ENCODE measurements around the gene SLC44A3. TPM values are rescaled to one million over a fixed set of nuclear protein-coding genes. Genes with fewer than 3 reads are reported as not detected.

SLC44A3 gene
- total RNA-seq, 1 donor from 2014 or later: 19.5 TPM

- H3K36me3 Mint-ChIP-seq: peaks cover 44% of the 10 kb centered on the region
- no peaks in the 10 kb centered on the region for H3K9me3 Mint-ChIP-seq
- DNase-seq (ENCODE audit: extremely low spot score, unreplicated experiment): no peak
- H3K27ac Mint-ChIP-seq: no peak overlapping the region
- peak overlapping the region; percentile 56 for H3K4me3 Mint-ChIP-seq
- TF ChIP-seq CTCF (conservative IDR thresholded peaks at IDR 0.05): no peak
- H3K4me1 Mint-ChIP-seq (ENCODE audit: unreplicated experiment): peaks cover 54% of the 10 kb centered on the region
- peaks cover 4% of the 10 kb centered on the region for H3K27me3 Mint-ChIP-seq
Observed at GRCh38 chr1:94921977-94922376, 101.8 kb downstream of the SLC44A3 start.

GRCh38 chr1:94922761-94923331 lies 102.7 kb downstream of the SLC44A3 start:
- no peak for DNase-seq (ENCODE audit: extremely low spot score, unreplicated experiment)
- Mint-ChIP-seq H3K4me3 (peak overlapping the region; percentile 61), H3K4me1 (ENCODE audit: unreplicated experiment) (peaks cover 58% of the 10 kb centered on the region), H3K36me3 (peaks cover 38% of the 10 kb centered on the region), H3K9me3 (no peaks in the 10 kb centered on the region), H3K27me3 (peaks cover 4% of the 10 kb centered on the region), H3K27ac (no peak overlapping the region)
- TF ChIP-seq CTCF (conservative IDR thresholded peaks at IDR 0.05): no peak

- Mint-ChIP-seq H3K27me3 (peaks cover 4% of the 10 kb centered on the region), H3K4me1 (ENCODE audit: unreplicated experiment) (peaks cover 56% of the 10 kb centered on the region), H3K27ac (peak overlapping the region; percentile 100), H3K4me3 (peak overlapping the region; percentile 100), H3K36me3 (peaks cover 28% of the 10 kb centered on the region), H3K9me3 (no peaks in the 10 kb centered on the region)
- DNase-seq (ENCODE audit: extremely low spot score, unreplicated experiment): no peak
- TF ChIP-seq CTCF (conservative IDR thresholded peaks at IDR 0.05): no peak
Observed at GRCh38 chr1:94925004-94925403, 104.8 kb downstream of the SLC44A3 start.

- peak; percentile 61 for TF ChIP-seq CTCF (conservative IDR thresholded peaks at IDR 0.05)
- H3K27me3 Mint-ChIP-seq: peaks cover 4% of the 10 kb centered on the region
- H3K9me3 Mint-ChIP-seq: no peaks in the 10 kb centered on the region
- peak overlapping the region; percentile 100 for H3K27ac Mint-ChIP-seq
- DNase-seq (ENCODE audit: extremely low spot score, unreplicated experiment): peak; percentile 83
- H3K4me1 Mint-ChIP-seq (ENCODE audit: unreplicated experiment): peaks cover 56% of the 10 kb centered on the region
- peak overlapping the region; percentile 100 for H3K4me3 Mint-ChIP-seq
- H3K36me3 Mint-ChIP-seq: peaks cover 23% of the 10 kb centered on the region
Observed at GRCh38 chr1:94925561-94926125, 105.5 kb downstream of the SLC44A3 start.

- H3K27me3 Mint-ChIP-seq: peaks cover 4% of the 10 kb centered on the region
- peak; percentile 83 for DNase-seq (ENCODE audit: extremely low spot score, unreplicated experiment)
Observed at GRCh38 chr1:94926126-94926914, 106.2 kb downstream of the SLC44A3 start.

More at GRCh38 chr1:94926126-94926914, 106.2 kb downstream of the SLC44A3 start:
- H3K9me3 Mint-ChIP-seq: no peaks in the 10 kb centered on the region
- H3K36me3 Mint-ChIP-seq: peaks cover 17% of the 10 kb centered on the region
- H3K27ac Mint-ChIP-seq: peak overlapping the region; percentile 100
- peaks cover 54% of the 10 kb centered on the region for H3K4me1 Mint-ChIP-seq (ENCODE audit: unreplicated experiment)
- TF ChIP-seq CTCF (conservative IDR thresholded peaks at IDR 0.05): peak; percentile 69
- H3K4me3 Mint-ChIP-seq: peak overlapping the region; percentile 100

All from type B pancreatic cell (in vitro differentiated cells).